HepG2 (cell line): Measurements from ENCODE around the gene CHRM5. TPM values are rescaled to one million over a fixed set of nuclear protein-coding genes. Genes with fewer than 3 reads are reported as not detected.

ENCODE experiments used
- CC2D1A ChIP-seq: sonication (generic); formaldehyde crosslinking; IDR thresholded peaks from 2 replicates; pipeline ENCODE4 v1.8.1; 2023; ENCODE audit warnings: mild to moderate bottlenecking, missing genetic modification reagents
- HCFC1 ChIP-seq: fragments of 150-350 bp; IDR thresholded peaks from 2 replicates; pipeline ENCODE4 v1.6.1; 2014; ENCODE audit warnings: low read depth, low read length
- HNRNPUL1 ChIP-seq: fragments of 200-400 bp; formaldehyde crosslinking; IDR thresholded peaks from 2 replicates; pipeline ENCODE4 v1.6.1; 2017; ENCODE audit warnings: low read depth, mild to moderate bottlenecking, low read length, moderate library complexity
- MTA3 ChIP-seq: sonication (generic); formaldehyde crosslinking; IDR thresholded peaks from 2 replicates; pipeline ENCODE4 v1.4.0; 2020; ENCODE audit warnings: missing genetic modification reagents
- MYNN ChIP-seq: sonication (generic); formaldehyde crosslinking; IDR thresholded peaks from 2 replicates; pipeline ENCODE4 v1.4.0; 2020; ENCODE audit warnings: mild to moderate bottlenecking, low read depth, missing genetic modification reagents
- NCOA1 ChIP-seq: sonication (generic); formaldehyde crosslinking; IDR thresholded peaks from 2 replicates; pipeline ENCODE4 v1.9.0; 2021; ENCODE audit warnings: missing genetic modification reagents
- NCOA2 ChIP-seq: sonication (generic); formaldehyde crosslinking; IDR thresholded peaks from 2 replicates; pipeline ENCODE4 v1.8.0; 2022; ENCODE audit warnings: inconsistent platforms
- POLR2G ChIP-seq: fragments of 200-400 bp; formaldehyde crosslinking; IDR thresholded peaks from 2 replicates; pipeline ENCODE4 v1.6.1; 2018; ENCODE audit warnings: mild to moderate bottlenecking, low read depth, low read length, moderate library complexity
- RARA ChIP-seq: IDR thresholded peaks from 2 replicates; pipeline ENCODE4 v1.6.1; 2016; ENCODE audit warnings: missing genetic modification reagents, missing compliant biosample characterization
- REST ChIP-seq, 2 experiments: IDR thresholded peaks; 2 replicates each; pipeline ENCODE4 v1.6.1; 2011 to 2012; ENCODE audit warnings: low read length in 2 of 2, borderline replicate concordance in 1 of 2, low read depth in 1 of 2, mild to moderate bottlenecking in 1 of 2, moderate library complexity in 1 of 2
- SMYD3 ChIP-seq: sonication (generic); formaldehyde crosslinking; IDR thresholded peaks from 2 replicates; pipeline ENCODE4 v1.8.1; 2023; ENCODE audit warnings: mild to moderate bottlenecking, missing genetic modification reagents
- THRA ChIP-seq: sonication (generic); formaldehyde crosslinking; IDR thresholded peaks from 2 replicates; pipeline ENCODE4 v1.4.0; 2020; ENCODE audit warnings: missing genetic modification reagents, borderline replicate concordance
- TMF1 ChIP-seq: sonication (generic); formaldehyde crosslinking; IDR thresholded peaks from 2 replicates; pipeline ENCODE4 v1.8.1; 2022; ENCODE audit warnings: low read depth, missing genetic modification reagents
- ZBTB25 ChIP-seq: IDR thresholded peaks from 2 replicates; pipeline ENCODE4 v1.6.1; 2018; ENCODE audit warnings: missing genetic modification reagents
- ZMAT5 ChIP-seq: sonication (generic); formaldehyde crosslinking; IDR thresholded peaks from 2 replicates; pipeline ENCODE4 v1.5.0; 2020; ENCODE audit warnings: mild to moderate bottlenecking, low read depth, missing genetic modification reagents, borderline replicate concordance
- ZNF205 ChIP-seq: IDR thresholded peaks from 2 replicates; pipeline ENCODE4 v1.6.1; 2018; ENCODE audit warnings: missing biosample characterization, missing genetic modification reagents
- ZNF30 ChIP-seq: sonication (generic); formaldehyde crosslinking; IDR thresholded peaks from 2 replicates; pipeline ENCODE4 v1.5.0; 2020; ENCODE audit warnings: mild to moderate bottlenecking, missing genetic modification reagents
- polyA plus RNA-seq, 8 experiments: library from polyadenylated mRNA; depleted of rRNA in 3 of 8; stranded (reverse) in 7 of 8; unstranded in 1 of 8; fragments of >200 nt; fragmentation: Illumina TruSeq in 4 of 8; extraction: Trizol in 4 of 8; gene quantifications; 2 replicates each; pipeline versions ENCODE4 v1.2.1 to v1.2.3, GENCODE V29; 2011 to 2016; ENCODE audit warnings: low read depth in 4 of 8, missing spikeins in 1 of 8, mixed read lengths in 1 of 8; ENCODE audit not compliant: insufficient read depth in 1 of 8
- total RNA-seq, 5 experiments: library from RNA; depleted of rRNA; stranded (reverse); fragments of >200 nt; fragmentation: Illumina TruSeq; extraction: Trizol; gene quantifications; 2 replicates each; pipeline ENCODE4 v1.2.3, GENCODE V29; 2016; ENCODE audit warnings: low read depth in 1 of 5
- TF ChIP-seq, protein P1 (sequence below): sonication (generic); formaldehyde crosslinking; IDR thresholded peaks from 2 replicates; pipeline ENCODE4 v1.8.0; 2022; ENCODE audit warnings: low read depth, missing genetic modification reagents
- TF ChIP-seq, protein P2 (sequence below): sonication (generic); formaldehyde crosslinking; conservative IDR thresholded peaks from 2 replicates; pipeline ENCODE4 v1.8.0; 2022; ENCODE audit warnings: missing genetic modification reagents

Gene CHRM5
- total and polyA plus RNA-seq, 2 of the 13 experiments (the other 11 are each of a cell fraction or from before 2014, with no cell fraction given): not detected

- TF ChIP-seq MYNN: no peak
- 0 out of 2 replicates have a peak, but pooled peaks have one; percentile 28 for TF ChIP-seq ZNF205 (CRISPR knock-in tag)
- no peak for TF ChIP-seq MTA3
- TF ChIP-seq POLR2G: peak; percentile 83
- no peak for TF ChIP-seq ZMAT5
- TF ChIP-seq TMF1 (CRISPR knock-in tag): peak; percentile 49; the same call in 1 of the 2 replicates
- TF ChIP-seq SMYD3 (CRISPR knock-in tag): no peak
- TF ChIP-seq, protein P1, sequence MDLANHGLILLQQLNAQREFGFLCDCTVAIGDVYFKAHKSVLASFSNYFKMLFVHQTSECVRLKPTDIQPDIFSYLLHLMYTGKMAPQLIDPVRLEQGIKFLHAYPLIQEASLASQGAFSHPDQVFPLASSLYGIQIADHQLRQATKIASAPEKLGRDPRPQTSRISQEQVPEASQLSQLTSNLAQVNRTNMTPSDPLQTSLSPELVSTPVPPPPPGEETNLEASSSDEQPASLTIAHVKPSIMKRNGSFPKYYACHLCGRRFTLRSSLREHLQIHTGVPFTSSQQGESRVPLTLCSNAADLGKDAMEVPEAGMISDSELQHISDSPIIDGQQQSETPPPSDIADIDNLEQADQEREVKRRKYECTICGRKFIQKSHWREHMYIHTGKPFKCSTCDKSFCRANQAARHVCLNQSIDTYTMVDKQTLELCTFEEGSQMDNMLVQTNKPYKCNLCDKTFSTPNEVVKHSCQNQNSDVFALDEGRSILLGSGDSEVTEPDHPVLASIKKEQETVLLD (CRISPR knock-in tag): no peak; the same call in 1 of the 2 replicates
- TF ChIP-seq RARA (CRISPR knock-in tag): peak; percentile 37
- no peak; the same call in 1 of the 2 replicates for TF ChIP-seq NCOA2 (CRISPR knock-in tag)
- peak; percentile 38; the same call in 1 of the 2 replicates for TF ChIP-seq THRA
- no peak for TF ChIP-seq HCFC1
- 0 out of 2 replicates have a peak, but pooled peaks have one; percentile 8 for TF ChIP-seq ZNF30 (CRISPR knock-in tag)
- no peak for TF ChIP-seq REST (IDR thresholded peaks at IDR 0.05; ENCODE audit: borderline replicate concordance in 1 of 2, low read depth in 1 of 2, low read length in 2 of 2)
- TF ChIP-seq CC2D1A (CRISPR knock-in tag): no peak
- TF ChIP-seq ZBTB25 (CRISPR knock-in tag): peak; percentile 38; the same call in 1 of the 2 replicates
- 0 out of 2 replicates have a peak, but pooled peaks have one; percentile 26 for TF ChIP-seq NCOA1
- TF ChIP-seq, protein P2, sequence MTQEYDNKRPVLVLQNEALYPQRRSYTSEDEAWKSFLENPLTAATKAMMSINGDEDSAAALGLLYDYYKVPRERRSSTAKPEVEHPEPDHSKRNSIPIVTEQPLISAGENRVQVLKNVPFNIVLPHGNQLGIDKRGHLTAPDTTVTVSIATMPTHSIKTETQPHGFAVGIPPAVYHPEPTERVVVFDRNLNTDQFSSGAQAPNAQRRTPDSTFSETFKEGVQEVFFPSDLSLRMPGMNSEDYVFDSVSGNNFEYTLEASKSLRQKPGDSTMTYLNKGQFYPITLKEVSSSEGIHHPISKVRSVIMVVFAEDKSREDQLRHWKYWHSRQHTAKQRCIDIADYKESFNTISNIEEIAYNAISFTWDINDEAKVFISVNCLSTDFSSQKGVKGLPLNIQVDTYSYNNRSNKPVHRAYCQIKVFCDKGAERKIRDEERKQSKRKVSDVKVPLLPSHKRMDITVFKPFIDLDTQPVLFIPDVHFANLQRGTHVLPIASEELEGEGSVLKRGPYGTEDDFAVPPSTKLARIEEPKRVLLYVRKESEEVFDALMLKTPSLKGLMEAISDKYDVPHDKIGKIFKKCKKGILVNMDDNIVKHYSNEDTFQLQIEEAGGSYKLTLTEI (CRISPR knock-in tag): no peak
- TF ChIP-seq HNRNPUL1: no peak
Observed at GRCh38 chr15:34038023-34038870, 70.0 kb downstream of the CHRM5 start (continued).
